Thyroid gland (tissue), 4 donors: ENCODE data around the gene FJX1. TPM values are rescaled to one million over a fixed set of nuclear protein-coding genes. Genes with fewer than 3 reads are reported as not detected.

Source experiments
- DNase-seq, 2 donors: peaks; one replicate each; pipeline ENCODE4 v3.0.0-alpha.2; 2019
- H3K27ac ChIP-seq, 3 donors: fragments of 200-600 bp; sonication (generic); 1 replicate in 2 of 3; 2 replicates in 1 of 3; pipeline ENCODE4 v1.5.1; 2016 to 2019; ENCODE audit warnings: mild to moderate bottlenecking in 1 of 3, moderate library complexity in 1 of 3
- H3K27me3 ChIP-seq: fragments of 200-600 bp; sonication (generic); one replicate; pipeline ENCODE4 v1.5.1; 2019
- H3K36me3 ChIP-seq, 2 donors: fragments of 200-600 bp; sonication (generic); one replicate each; pipeline ENCODE4 v1.5.1; 2016 to 2019
- H3K4me1 ChIP-seq, 2 donors: fragments of 200-600 bp; sonication (generic); one replicate each; pipeline ENCODE4 v1.5.1; 2017 to 2019
- H3K4me3 ChIP-seq, 3 donors: fragments of 200-600 bp; sonication (generic); replicated peaks in 1 of 3; 1 replicate in 2 of 3; 2 replicates in 1 of 3; pipeline ENCODE4 v1.5.1; 2016; ENCODE audit warnings: mild to moderate bottlenecking in 1 of 3
- H3K9me3 ChIP-seq: fragments of 200-600 bp; sonication (generic); one replicate; pipeline ENCODE4 v1.5.1; 2017
- CTCF ChIP-seq, 6 experiments: fragments of 200-600 bp in 3 of 6; fragments of 450-650 bp in 3 of 6; sonication (generic) in 3 of 6; IDR thresholded peaks; one replicate each; pipeline ENCODE4 v1.5.1; 2016 to 2019; ENCODE audit warnings: antibody characterized with exemption in 6 of 6, mild to moderate bottlenecking in 2 of 6, inconsistent platforms in 1 of 6, moderate library complexity in 1 of 6
- POLR2A ChIP-seq, 2 donors: fragments of 450-650 bp; IDR thresholded peaks; one replicate each; pipeline ENCODE4 v1.6.1; 2017; ENCODE audit warnings: antibody characterized with exemption in 2 of 2, mild to moderate bottlenecking in 2 of 2, moderate library complexity in 1 of 2
- WGBS, 2 donors: methylation state at CpG; one replicate each; pipeline ENCODE4 v1.1.5; 2017; 5-methylcytosine and 5-hydroxymethylcytosine counted together
- intact Hi-C: fragments of 100-400 bp; cut with DNase I; formaldehyde crosslinking; loops from one replicate; pipeline ENCODE4 v1.15.1; 2023
- total RNA-seq, 4 donors: library from RNA; depleted of rRNA; stranded (reverse); fragments of >200 nt; gene quantifications; one replicate each; pipeline ENCODE4 v1.2.3, GENCODE V29; 2016

FJX1 gene
- total RNA-seq, 4 donors from 2014 or later = 1.5 to 5.9 (median 2.9) TPM

GRCh38 chr11:35633827-35634423, 15.7 kb downstream of the FJX1 start:
- 74 to 89% methylated on average over 4 of the region's 4 CpGs for WGBS, 2 donors
- intact Hi-C loops = no loop called here
- Histone ChIP-seq H3K27ac (no peak overlapping the region), H3K4me1 (no peaks in the 10 kb centered on the region), H3K9me3 (no peaks in the 10 kb centered on the region), H3K4me3 (no peak overlapping the region), H3K27me3 (no peaks in the 10 kb centered on the region), H3K36me3 (no peaks in the 10 kb centered on the region)
- TF ChIP-seq POLR2A (IDR thresholded peaks at IDR 0.05) (no peak), CTCF (IDR thresholded peaks at IDR 0.05) (no peak)
- no peak for DNase-seq

GRCh38 chr11:35635933-35636332, 17.7 kb downstream of the FJX1 start:
- intact Hi-C loops = no loop called here
- H3K4me1 ChIP-seq = no peaks in the 10 kb centered on the region
- no peak for TF ChIP-seq POLR2A (IDR thresholded peaks at IDR 0.05)
- no peak for TF ChIP-seq CTCF (IDR thresholded peaks at IDR 0.05)
- WGBS, 2 donors = 88 to 91% methylated on average over 6 of the region's 6 CpGs
- no peaks in the 10 kb centered on the region for H3K36me3 ChIP-seq
- H3K27me3 ChIP-seq = no peaks in the 10 kb centered on the region
- no peak overlapping the region for H3K4me3 ChIP-seq
- no peak overlapping the region for H3K27ac ChIP-seq
- DNase-seq = no peak
- no peaks in the 10 kb centered on the region for H3K9me3 ChIP-seq

GRCh38 chr11:35639591-35640179, 21.4 kb downstream of the FJX1 start:
- H3K27ac ChIP-seq = no peak overlapping the region
- TF ChIP-seq POLR2A (IDR thresholded peaks at IDR 0.05) = no peak
- TF ChIP-seq CTCF (IDR thresholded peaks at IDR 0.05) = no peak
- no peak overlapping the region for H3K4me3 ChIP-seq
- no peaks in the 10 kb centered on the region for H3K9me3 ChIP-seq
- 60 to 62% methylated on average over 9 of the region's 9 CpGs for WGBS, 2 donors
- no peaks in the 10 kb centered on the region for H3K27me3 ChIP-seq
- no peak for DNase-seq
- intact Hi-C loops = no loop called here
- no peaks in the 10 kb centered on the region for H3K36me3 ChIP-seq
- H3K4me1 ChIP-seq = no peaks in the 10 kb centered on the region

GRCh38 chr11:35641171-35641897, 23.1 kb downstream of the FJX1 start:
- WGBS, 2 donors = 75 to 82% methylated on average over 6 of the region's 6 CpGs
- no peak overlapping the region for H3K4me3 ChIP-seq

More at GRCh38 chr11:35641171-35641897, 23.1 kb downstream of the FJX1 start:
- Histone ChIP-seq H3K27me3 (no peaks in the 10 kb centered on the region), H3K27ac (no peak overlapping the region), H3K9me3 (no peaks in the 10 kb centered on the region), H3K36me3 (no peaks in the 10 kb centered on the region), H3K4me1 (no peaks in the 10 kb centered on the region)
- DNase-seq = no peak
- TF ChIP-seq CTCF (IDR thresholded peaks at IDR 0.05) (no peak), POLR2A (IDR thresholded peaks at IDR 0.05) (no peak)
- intact Hi-C loops = no loop called here
